K562 (cell line): ENCODE data around the gene LAMB3. TPM values are rescaled to one million over a fixed set of nuclear protein-coding genes. Genes with fewer than 3 reads are reported as not detected.

Experiments
- CREM ChIP-seq: IDR thresholded peaks from 2 replicates; pipeline ENCODE4 v1.6.1; 2014; ENCODE audit warnings: antibody characterized with exemption, low read depth
- DMBX1 ChIP-seq: fragments of 250-450 bp; sonication (Bioruptor Pico); IDR thresholded peaks from 2 replicates; pipeline ENCODE4 v1.8.0; 2022; ENCODE audit warnings: inconsistent platforms, mild to moderate bottlenecking, moderate library complexity, borderline replicate concordance
- ESRRA ChIP-seq: fragments of 450-650 bp; IDR thresholded peaks from 2 replicates; pipeline ENCODE4 v1.6.1; 2014; ENCODE audit warnings: low read depth, mild to moderate bottlenecking, moderate library complexity, borderline replicate concordance
- HNRNPL ChIP-seq: fragments of 200-400 bp; formaldehyde crosslinking; IDR thresholded peaks from 2 replicates; pipeline ENCODE4 v1.6.1; 2017; ENCODE audit warnings: low read depth, mild to moderate bottlenecking, low read length
- KDM1A ChIP-seq, 2 experiments: fragments of 450-650 bp; IDR thresholded peaks; 2 replicates each; pipeline ENCODE4 v1.6.1; 2016; ENCODE audit warnings: mild to moderate bottlenecking in 2 of 2
- MECOM ChIP-seq: fragments of 250-450 bp; sonication (Bioruptor Pico); IDR thresholded peaks from 2 replicates; pipeline ENCODE4 v1.8.0; 2022; ENCODE audit warnings: inconsistent platforms
- RBM14 ChIP-seq: fragments of 200-400 bp; formaldehyde crosslinking; IDR thresholded peaks from 2 replicates; pipeline ENCODE4 v1.6.1; 2018; ENCODE audit warnings: low read depth, mild to moderate bottlenecking, low read length, moderate library complexity, borderline replicate concordance; ENCODE audit not compliant: insufficient read depth
- RBM25 ChIP-seq: fragments of 200-400 bp; formaldehyde crosslinking; IDR thresholded peaks from 2 replicates; pipeline ENCODE4 v1.6.1; 2018; ENCODE audit warnings: low read length, low read depth, moderate library complexity; ENCODE audit not compliant: severe bottlenecking
- SAFB ChIP-seq: fragments of 200-400 bp; formaldehyde crosslinking; IDR thresholded peaks from 2 replicates; pipeline ENCODE4 v1.6.1; 2017; ENCODE audit warnings: low read depth, low read length, borderline replicate concordance
- SIN3A ChIP-seq, 2 experiments: fragments of 150-350 bp in 1 of 2; IDR thresholded peaks; 2 replicates each; pipeline ENCODE4 v1.6.1; 2011 to 2016; ENCODE audit warnings: borderline replicate concordance in 2 of 2, low read depth in 2 of 2, low read length in 2 of 2, mild to moderate bottlenecking in 2 of 2, moderate library complexity in 2 of 2; ENCODE audit not compliant: control insufficient read depth in 1 of 2
- SMAD3 ChIP-seq: fragments of 450-650 bp; formaldehyde crosslinking; conservative IDR thresholded peaks from 2 replicates; pipeline ENCODE4 v1.4.0; 2020; ENCODE audit warnings: mild to moderate bottlenecking
- SNIP1 ChIP-seq: fragments of 450-650 bp; IDR thresholded peaks from 2 replicates; pipeline ENCODE4 v1.7.1; 2017; ENCODE audit warnings: low read depth, mild to moderate bottlenecking
- SOX6 ChIP-seq: fragments of 450-650 bp; IDR thresholded peaks from 2 replicates; pipeline ENCODE4 v1.6.1; 2014; ENCODE audit warnings: mild to moderate bottlenecking
- ZC3H8 ChIP-seq: fragments of 450-650 bp; IDR thresholded peaks from 2 replicates; pipeline ENCODE4 v1.6.1; 2017
- ZNF197 ChIP-seq: fragments of 200-800 bp; sonication (Bioruptor generic); IDR thresholded peaks from 2 replicates; pipeline ENCODE4 v1.6.1; 2016; ENCODE audit warnings: low read depth, missing genetic modification characterization, missing compliant biosample characterization
- ZNF316 ChIP-seq: fragments of 450-650 bp; IDR thresholded peaks from 2 replicates; pipeline ENCODE4 v1.6.1; 2016
- ZNF436 ChIP-seq: fragments of 250-450, 450-650 bp; sonication (Bioruptor Pico); formaldehyde crosslinking; IDR thresholded peaks from 2 replicates; pipeline ENCODE4 v1.7.0; 2020; ENCODE audit warnings: mild to moderate bottlenecking
- ZSCAN29 ChIP-seq: fragments of 450-650 bp; IDR thresholded peaks from 2 replicates; pipeline ENCODE4 v1.6.1; 2017
- ZZZ3 ChIP-seq: fragments of 450-650 bp; IDR thresholded peaks from 2 replicates; pipeline ENCODE4 v1.6.1; 2016; ENCODE audit warnings: antibody characterized with exemption, mild to moderate bottlenecking, moderate library complexity
- polyA plus RNA-seq, 8 experiments: library from polyadenylated mRNA; depleted of rRNA in 4 of 8; stranded (reverse) in 5 of 8; unstranded in 3 of 8; fragments of >200 nt; fragmentation: Nextera tagmentation in 2 of 8; fragmentation: Illumina TruSeq in 1 of 8; extraction: Ambion mirVana in 2 of 8; extraction: Trizol in 1 of 8; gene quantifications; 2 replicates each; pipeline versions ENCODE4 v1.2.1 to v1.2.3, GENCODE V29; 2011 to 2014; ENCODE audit warnings: inconsistent platforms in 1 of 8, missing spikeins in 1 of 8
- total RNA-seq, 7 experiments: library from RNA; depleted of rRNA in 6 of 7; stranded (reverse); fragments of >200 nt in 6 of 7; fragmentation: Illumina TruSeq in 2 of 7; extraction: Trizol in 2 of 7; gene quantifications; 2 replicates each; pipeline versions ENCODE4 v1.2.1 to v1.2.3, GENCODE V29; 2011 to 2021; ENCODE audit warnings: low replicate concordance in 1 of 7
- TF ChIP-seq, protein P1 (sequence below): IDR thresholded peaks from 2 replicates; pipeline ENCODE4 v1.6.1; 2011; ENCODE audit warnings: borderline replicate concordance, low read depth, mild to moderate bottlenecking, moderate library complexity, low read length; ENCODE audit not compliant: insufficient read depth, poor library complexity, severe bottlenecking
- TF ChIP-seq, protein P2 (sequence below): fragments of 450-650 bp; formaldehyde crosslinking; IDR thresholded peaks from 2 replicates; pipeline ENCODE4 v1.4.0; 2022; ENCODE audit warnings: missing genetic modification characterization
- TF ChIP-seq, protein P3 (sequence below), 3 experiments: IDR thresholded peaks in 2 of 3; conservative IDR thresholded peaks in 1 of 3; 2 replicates each; pipeline ENCODE4 v1.5.1; 2011 to 2012; ENCODE audit warnings: low read length in 3 of 3, mild to moderate bottlenecking in 3 of 3, control low read depth in 2 of 3, improper control_type of control experiment in 1 of 3, inconsistent platforms in 1 of 3, low read depth in 1 of 3, mixed read lengths in 1 of 3, moderate library complexity in 1 of 3; ENCODE audit not compliant: insufficient read depth in 2 of 3
- TF ChIP-seq, protein P4 (sequence below): fragments of 450-650 bp; formaldehyde crosslinking; IDR thresholded peaks from 2 replicates; pipeline ENCODE4 v1.4.0; 2022; ENCODE audit warnings: mild to moderate bottlenecking, moderate library complexity

LAMB3 gene
- total and polyA plus RNA-seq, 9 of the 15 experiments (the other 6 are each of a cell fraction or from before 2014, with no cell fraction given), result 0.08 to 1.3 (median 0.91) TPM

DNA sequence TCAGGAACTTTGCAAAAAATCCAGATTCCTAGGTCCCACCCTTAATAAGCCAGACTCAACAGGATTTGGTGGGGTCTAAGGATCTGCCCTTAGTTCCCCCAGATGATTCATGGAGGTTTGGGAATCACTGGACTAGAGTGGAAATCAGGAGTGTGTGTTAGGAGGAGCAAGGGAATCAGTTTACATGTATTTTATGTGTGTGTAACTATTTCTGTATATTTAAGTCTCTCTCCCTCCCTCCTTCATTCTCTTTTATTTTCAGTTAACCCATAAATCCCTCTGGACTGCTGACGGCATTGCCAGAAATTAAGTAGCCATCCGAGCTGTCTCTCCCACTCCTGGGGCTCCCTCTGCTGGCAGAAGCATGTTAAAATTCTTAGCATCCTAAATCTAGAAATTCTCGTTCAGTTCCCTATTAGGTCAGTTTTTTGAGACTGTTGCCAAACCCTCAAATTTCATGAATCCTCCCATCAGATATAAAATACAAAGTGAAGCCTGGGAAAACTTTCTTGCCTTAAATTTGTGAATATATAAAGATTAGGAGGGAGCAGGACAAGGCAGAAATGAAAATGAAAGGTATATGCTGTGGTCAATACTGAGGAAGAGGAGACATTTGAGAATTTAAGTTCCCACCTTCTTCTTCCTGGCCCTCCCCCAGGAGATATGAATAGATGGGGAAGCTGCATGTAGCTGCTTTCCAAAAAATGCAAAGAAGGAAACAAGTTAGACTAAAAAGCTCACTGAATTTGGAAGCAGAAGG, 40.7 kb upstream of the LAMB3 start (continued):
- no peak for TF ChIP-seq SAFB
- TF ChIP-seq SOX6, result no peak
- TF ChIP-seq, protein P1, sequence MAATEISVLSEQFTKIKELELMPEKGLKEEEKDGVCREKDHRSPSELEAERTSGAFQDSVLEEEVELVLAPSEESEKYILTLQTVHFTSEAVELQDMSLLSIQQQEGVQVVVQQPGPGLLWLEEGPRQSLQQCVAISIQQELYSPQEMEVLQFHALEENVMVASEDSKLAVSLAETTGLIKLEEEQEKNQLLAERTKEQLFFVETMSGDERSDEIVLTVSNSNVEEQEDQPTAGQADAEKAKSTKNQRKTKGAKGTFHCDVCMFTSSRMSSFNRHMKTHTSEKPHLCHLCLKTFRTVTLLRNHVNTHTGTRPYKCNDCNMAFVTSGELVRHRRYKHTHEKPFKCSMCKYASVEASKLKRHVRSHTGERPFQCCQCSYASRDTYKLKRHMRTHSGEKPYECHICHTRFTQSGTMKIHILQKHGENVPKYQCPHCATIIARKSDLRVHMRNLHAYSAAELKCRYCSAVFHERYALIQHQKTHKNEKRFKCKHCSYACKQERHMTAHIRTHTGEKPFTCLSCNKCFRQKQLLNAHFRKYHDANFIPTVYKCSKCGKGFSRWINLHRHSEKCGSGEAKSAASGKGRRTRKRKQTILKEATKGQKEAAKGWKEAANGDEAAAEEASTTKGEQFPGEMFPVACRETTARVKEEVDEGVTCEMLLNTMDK, result no peak
- no peak for TF ChIP-seq ZZZ3
- TF ChIP-seq, protein P2, sequence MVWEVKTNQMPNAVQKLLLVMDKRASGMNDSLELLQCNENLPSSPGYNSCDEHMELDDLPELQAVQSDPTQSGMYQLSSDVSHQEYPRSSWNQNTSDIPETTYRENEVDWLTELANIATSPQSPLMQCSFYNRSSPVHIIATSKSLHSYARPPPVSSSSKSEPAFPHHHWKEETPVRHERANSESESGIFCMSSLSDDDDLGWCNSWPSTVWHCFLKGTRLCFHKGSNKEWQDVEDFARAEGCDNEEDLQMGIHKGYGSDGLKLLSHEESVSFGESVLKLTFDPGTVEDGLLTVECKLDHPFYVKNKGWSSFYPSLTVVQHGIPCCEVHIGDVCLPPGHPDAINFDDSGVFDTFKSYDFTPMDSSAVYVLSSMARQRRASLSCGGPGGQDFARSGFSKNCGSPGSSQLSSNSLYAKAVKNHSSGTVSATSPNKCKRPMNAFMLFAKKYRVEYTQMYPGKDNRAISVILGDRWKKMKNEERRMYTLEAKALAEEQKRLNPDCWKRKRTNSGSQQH (CRISPR knock-in tag), result no peak
- TF ChIP-seq ESRRA, result no peak
- no peak for TF ChIP-seq SIN3A (IDR thresholded peaks at IDR 0.05; ENCODE audit: borderline replicate concordance in 2 of 2, control insufficient read depth in 1 of 2, low read depth in 2 of 2, low read length in 2 of 2)
- no peak for TF ChIP-seq HNRNPL
- no peak for TF ChIP-seq SMAD3 (CRISPR knock-in tag)
- no peak for TF ChIP-seq CREM
- no peak for TF ChIP-seq ZNF197
- no peak for TF ChIP-seq ZNF316
- no peak for TF ChIP-seq RBM25
- TF ChIP-seq ZSCAN29, result no peak
- TF ChIP-seq SNIP1, result no peak
- TF ChIP-seq, protein P3, sequence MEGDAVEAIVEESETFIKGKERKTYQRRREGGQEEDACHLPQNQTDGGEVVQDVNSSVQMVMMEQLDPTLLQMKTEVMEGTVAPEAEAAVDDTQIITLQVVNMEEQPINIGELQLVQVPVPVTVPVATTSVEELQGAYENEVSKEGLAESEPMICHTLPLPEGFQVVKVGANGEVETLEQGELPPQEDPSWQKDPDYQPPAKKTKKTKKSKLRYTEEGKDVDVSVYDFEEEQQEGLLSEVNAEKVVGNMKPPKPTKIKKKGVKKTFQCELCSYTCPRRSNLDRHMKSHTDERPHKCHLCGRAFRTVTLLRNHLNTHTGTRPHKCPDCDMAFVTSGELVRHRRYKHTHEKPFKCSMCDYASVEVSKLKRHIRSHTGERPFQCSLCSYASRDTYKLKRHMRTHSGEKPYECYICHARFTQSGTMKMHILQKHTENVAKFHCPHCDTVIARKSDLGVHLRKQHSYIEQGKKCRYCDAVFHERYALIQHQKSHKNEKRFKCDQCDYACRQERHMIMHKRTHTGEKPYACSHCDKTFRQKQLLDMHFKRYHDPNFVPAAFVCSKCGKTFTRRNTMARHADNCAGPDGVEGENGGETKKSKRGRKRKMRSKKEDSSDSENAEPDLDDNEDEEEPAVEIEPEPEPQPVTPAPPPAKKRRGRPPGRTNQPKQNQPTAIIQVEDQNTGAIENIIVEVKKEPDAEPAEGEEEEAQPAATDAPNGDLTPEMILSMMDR (IDR thresholded peaks at IDR 0.05 in 2 of 3, conservative IDR thresholded peaks at IDR 0.05 in 1 of 3; ENCODE audit: insufficient read depth in 2 of 3, low read depth in 1 of 3, low read length in 3 of 3), result peak; percentile 86 to 99 (median 90)
- TF ChIP-seq RBM14, result no peak
- TF ChIP-seq, protein P4, sequence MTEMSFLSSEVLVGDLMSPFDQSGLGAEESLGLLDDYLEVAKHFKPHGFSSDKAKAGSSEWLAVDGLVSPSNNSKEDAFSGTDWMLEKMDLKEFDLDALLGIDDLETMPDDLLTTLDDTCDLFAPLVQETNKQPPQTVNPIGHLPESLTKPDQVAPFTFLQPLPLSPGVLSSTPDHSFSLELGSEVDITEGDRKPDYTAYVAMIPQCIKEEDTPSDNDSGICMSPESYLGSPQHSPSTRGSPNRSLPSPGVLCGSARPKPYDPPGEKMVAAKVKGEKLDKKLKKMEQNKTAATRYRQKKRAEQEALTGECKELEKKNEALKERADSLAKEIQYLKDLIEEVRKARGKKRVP (CRISPR knock-in tag), result peak; percentile 57; the same call in 1 of the 2 replicates
- TF ChIP-seq MECOM (CRISPR knock-in tag), result no peak
- no peak for TF ChIP-seq ZNF436 (CRISPR knock-in tag)
- no peak for TF ChIP-seq DMBX1 (CRISPR knock-in tag)
- no peak for TF ChIP-seq ZC3H8
- TF ChIP-seq KDM1A (IDR thresholded peaks at IDR 0.05), result no peak
